K562 (cell line): ENCODE measurements around the gene ZSCAN12. TPM values are rescaled to one million over a fixed set of nuclear protein-coding genes. Genes with fewer than 3 reads are reported as not detected.

Experiments
- DDX20 ChIP-seq: fragments of 450-650 bp; IDR thresholded peaks from 2 replicates; pipeline ENCODE4 v1.6.1; 2016; ENCODE audit warnings: missing genetic modification characterization, low read depth, mild to moderate bottlenecking, missing compliant biosample characterization, moderate library complexity
- FOXJ2 ChIP-seq: fragments of 200-800 bp; sonication (Bioruptor generic); IDR thresholded peaks from 2 replicates; pipeline ENCODE4 v1.6.1; 2016; ENCODE audit warnings: missing genetic modification characterization, missing compliant biosample characterization
- SP2 ChIP-seq: IDR thresholded peaks from 2 replicates; pipeline ENCODE4 v1.6.1; 2011; ENCODE audit warnings: mild to moderate bottlenecking, low read depth, low read length, moderate library complexity; ENCODE audit not compliant: poor library complexity, severe bottlenecking; ENCODE audit errors: extremely low read depth
- TCF3 ChIP-seq: sonication (generic); formaldehyde crosslinking; IDR thresholded peaks from 2 replicates; pipeline ENCODE4 v1.4.0; 2020; ENCODE audit warnings: mild to moderate bottlenecking, missing genetic modification reagents
- ZNF174 ChIP-seq: fragments of 250-450 bp; sonication (Bioruptor Pico); IDR thresholded peaks from 2 replicates; pipeline ENCODE4 v1.4.0; 2020; ENCODE audit warnings: mild to moderate bottlenecking
- ZNF253 ChIP-seq: fragments of 250-450 bp; sonication (Bioruptor Pico); conservative IDR thresholded peaks from 2 replicates; pipeline ENCODE4 v1.6.1; 2021; ENCODE audit warnings: mild to moderate bottlenecking
- polyA plus RNA-seq, 8 experiments: library from polyadenylated mRNA; depleted of rRNA in 4 of 8; stranded (reverse) in 5 of 8; unstranded in 3 of 8; fragments of >200 nt; fragmentation: Nextera tagmentation in 2 of 8; fragmentation: Illumina TruSeq in 1 of 8; extraction: Ambion mirVana in 2 of 8; extraction: Trizol in 1 of 8; gene quantifications; 2 replicates each; pipeline versions ENCODE4 v1.2.1 to v1.2.3, GENCODE V29; 2011 to 2014; ENCODE audit warnings: inconsistent platforms in 1 of 8, missing spikeins in 1 of 8
- total RNA-seq, 7 experiments: library from RNA; depleted of rRNA in 6 of 7; stranded (reverse); fragments of >200 nt in 6 of 7; fragmentation: Illumina TruSeq in 2 of 7; extraction: Trizol in 2 of 7; gene quantifications; 2 replicates each; pipeline versions ENCODE4 v1.2.1 to v1.2.3, GENCODE V29; 2011 to 2021; ENCODE audit warnings: low replicate concordance in 1 of 7
- TF ChIP-seq, protein P1 (sequence below), 2 experiments: fragments of 450-650 bp; IDR thresholded peaks; 2 replicates each; pipeline ENCODE4 v1.6.1; 2016; ENCODE audit warnings: mild to moderate bottlenecking in 2 of 2, borderline replicate concordance in 1 of 2, low read depth in 1 of 2, moderate library complexity in 1 of 2
- TF ChIP-seq, protein P2 (sequence below): sonication (generic); formaldehyde crosslinking; IDR thresholded peaks from 2 replicates; pipeline ENCODE4 v1.4.0; 2020; ENCODE audit warnings: mild to moderate bottlenecking, missing genetic modification reagents
- TF ChIP-seq, protein P3 (sequence below): fragments of 450-650 bp; IDR thresholded peaks from 2 replicates; pipeline ENCODE4 v1.7.0; 2016; ENCODE audit warnings: borderline replicate concordance
- TF ChIP-seq, protein P4 (sequence below), 2 experiments: fragments of 450-650 bp; IDR thresholded peaks; 2 replicates each; pipeline ENCODE4 v1.6.1; 2016

The ZSCAN12 gene
- total and polyA plus RNA-seq, 9 of the 15 experiments (the other 6 are each of a cell fraction or from before 2014, with no cell fraction given) = 2.5 to 19.6 (median 12.5) TPM

DNA sequence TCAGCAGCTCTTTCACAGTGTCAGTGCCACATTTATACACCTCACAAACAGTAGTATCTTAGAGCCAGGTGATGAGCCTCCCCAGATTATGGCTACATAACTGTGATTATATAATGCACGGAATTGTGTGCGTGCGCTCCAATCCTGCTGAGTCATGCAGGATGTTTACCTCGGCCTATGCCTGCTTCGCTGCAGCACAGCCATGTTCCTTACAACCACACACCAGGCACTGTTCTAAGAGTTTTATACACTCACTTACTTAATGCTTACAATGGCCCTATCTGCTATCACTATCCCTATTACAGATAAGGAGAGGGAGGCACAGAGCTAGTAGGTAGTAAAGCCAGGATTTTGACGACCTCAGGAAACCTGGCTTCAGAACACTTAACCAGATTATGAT, 42.5 kb downstream of the ZSCAN12 start (continued):
- no peak for TF ChIP-seq TCF3 (CRISPR knock-in tag)
- TF ChIP-seq, protein P1, sequence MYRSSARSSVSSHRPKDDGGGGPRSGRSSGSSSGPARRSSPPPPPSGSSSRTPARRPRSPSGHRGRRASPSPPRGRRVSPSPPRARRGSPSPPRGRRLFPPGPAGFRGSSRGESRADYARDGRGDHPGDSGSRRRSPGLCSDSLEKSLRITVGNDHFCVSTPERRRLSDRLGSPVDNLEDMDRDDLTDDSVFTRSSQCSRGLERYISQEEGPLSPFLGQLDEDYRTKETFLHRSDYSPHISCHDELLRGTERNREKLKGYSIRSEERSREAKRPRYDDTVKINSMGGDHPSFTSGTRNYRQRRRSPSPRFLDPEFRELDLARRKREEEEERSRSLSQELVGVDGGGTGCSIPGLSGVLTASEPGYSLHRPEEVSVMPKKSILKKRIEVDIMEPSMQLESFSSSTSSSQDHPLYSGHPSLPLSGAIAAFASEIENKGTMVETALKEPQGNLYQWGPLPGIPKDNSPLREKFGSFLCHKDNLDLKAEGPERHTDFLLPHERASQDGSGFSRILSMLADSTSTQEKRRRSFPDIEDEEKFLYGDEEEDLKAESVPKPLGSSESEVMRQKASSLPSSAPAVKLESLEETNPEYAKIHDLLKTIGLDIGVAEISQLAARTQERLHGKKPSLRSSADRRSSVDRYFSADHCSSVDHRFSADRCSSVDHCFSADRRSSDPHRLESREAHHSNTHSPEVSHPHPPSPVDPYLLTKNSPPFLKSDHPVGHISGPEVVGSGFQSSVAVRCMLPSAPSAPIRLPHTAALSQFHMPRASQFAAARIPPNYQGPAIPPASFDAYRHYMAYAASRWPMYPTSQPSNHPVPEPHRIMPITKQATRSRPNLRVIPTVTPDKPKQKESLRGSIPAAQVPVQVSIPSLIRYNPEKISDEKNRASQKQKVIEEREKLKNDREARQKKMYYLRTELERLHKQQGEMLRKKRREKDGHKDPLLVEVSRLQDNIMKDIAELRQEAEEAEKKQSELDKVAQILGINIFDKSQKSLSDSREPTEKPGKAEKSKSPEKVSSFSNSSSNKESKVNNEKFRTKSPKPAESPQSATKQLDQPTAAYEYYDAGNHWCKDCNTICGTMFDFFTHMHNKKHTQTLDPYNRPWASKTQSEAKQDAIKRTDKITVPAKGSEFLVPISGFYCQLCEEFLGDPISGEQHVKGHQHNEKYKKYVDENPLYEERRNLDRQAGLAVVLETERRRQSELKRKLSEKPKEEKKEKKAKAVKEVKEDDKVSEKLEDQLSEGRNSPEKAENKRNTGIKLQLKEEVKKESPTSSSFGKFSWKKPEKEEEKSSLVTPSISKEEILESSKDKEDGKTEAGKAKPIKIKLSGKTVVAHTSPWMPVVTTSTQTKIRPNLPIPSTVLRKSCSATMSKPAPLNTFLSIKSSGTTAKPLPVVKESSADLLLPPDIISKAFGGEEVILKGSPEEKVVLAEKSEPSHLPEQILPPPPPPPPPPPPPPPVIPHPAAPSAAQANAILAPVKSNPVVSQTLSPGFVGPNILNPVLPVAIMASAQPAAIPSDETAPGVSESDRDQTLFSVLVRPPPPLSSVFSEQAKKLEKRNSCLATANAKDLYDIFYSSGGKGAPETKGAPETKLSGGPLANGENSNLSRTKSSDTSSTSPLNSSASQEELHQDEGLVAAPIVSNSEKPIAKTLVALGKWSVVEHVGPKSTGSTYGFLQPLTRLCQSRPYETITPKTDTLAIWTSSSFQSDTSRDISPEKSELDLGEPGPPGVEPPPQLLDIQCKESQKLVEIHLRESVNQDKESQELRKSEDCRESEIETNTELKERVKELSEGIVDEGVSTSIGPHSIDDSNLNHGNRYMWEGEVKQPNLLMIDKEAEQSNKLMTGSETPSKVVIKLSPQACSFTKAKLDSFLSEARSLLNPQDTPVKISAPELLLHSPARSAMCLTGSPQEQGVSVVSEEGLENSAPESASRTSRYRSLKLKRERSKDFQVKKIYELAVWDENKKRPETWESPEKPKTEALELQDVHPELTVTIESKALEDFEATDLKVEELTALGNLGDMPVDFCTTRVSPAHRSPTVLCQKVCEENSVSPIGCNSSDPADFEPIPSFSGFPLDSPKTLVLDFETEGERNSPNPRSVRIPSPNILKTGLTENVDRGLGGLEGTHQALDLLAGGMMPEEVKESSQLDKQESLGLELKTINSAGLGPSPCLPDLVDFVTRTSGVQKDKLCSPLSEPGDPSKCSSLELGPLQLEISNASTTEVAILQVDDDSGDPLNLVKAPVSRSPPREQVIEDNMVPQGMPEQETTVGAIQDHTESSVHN (IDR thresholded peaks at IDR 0.05; ENCODE audit: borderline replicate concordance in 1 of 2, low read depth in 1 of 2) = no peak
- no peak for TF ChIP-seq DDX20 (tag)
- TF ChIP-seq, protein P2, sequence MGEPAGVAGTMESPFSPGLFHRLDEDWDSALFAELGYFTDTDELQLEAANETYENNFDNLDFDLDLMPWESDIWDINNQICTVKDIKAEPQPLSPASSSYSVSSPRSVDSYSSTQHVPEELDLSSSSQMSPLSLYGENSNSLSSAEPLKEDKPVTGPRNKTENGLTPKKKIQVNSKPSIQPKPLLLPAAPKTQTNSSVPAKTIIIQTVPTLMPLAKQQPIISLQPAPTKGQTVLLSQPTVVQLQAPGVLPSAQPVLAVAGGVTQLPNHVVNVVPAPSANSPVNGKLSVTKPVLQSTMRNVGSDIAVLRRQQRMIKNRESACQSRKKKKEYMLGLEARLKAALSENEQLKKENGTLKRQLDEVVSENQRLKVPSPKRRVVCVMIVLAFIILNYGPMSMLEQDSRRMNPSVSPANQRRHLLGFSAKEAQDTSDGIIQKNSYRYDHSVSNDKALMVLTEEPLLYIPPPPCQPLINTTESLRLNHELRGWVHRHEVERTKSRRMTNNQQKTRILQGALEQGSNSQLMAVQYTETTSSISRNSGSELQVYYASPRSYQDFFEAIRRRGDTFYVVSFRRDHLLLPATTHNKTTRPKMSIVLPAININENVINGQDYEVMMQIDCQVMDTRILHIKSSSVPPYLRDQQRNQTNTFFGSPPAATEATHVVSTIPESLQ (CRISPR knock-in tag) = no peak
- TF ChIP-seq ZNF253 = no peak
- no peak for TF ChIP-seq FOXJ2
- TF ChIP-seq, protein P3, sequence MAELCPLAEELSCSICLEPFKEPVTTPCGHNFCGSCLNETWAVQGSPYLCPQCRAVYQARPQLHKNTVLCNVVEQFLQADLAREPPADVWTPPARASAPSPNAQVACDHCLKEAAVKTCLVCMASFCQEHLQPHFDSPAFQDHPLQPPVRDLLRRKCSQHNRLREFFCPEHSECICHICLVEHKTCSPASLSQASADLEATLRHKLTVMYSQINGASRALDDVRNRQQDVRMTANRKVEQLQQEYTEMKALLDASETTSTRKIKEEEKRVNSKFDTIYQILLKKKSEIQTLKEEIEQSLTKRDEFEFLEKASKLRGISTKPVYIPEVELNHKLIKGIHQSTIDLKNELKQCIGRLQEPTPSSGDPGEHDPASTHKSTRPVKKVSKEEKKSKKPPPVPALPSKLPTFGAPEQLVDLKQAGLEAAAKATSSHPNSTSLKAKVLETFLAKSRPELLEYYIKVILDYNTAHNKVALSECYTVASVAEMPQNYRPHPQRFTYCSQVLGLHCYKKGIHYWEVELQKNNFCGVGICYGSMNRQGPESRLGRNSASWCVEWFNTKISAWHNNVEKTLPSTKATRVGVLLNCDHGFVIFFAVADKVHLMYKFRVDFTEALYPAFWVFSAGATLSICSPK = no peak
- TF ChIP-seq SP2 = no peak
- no peak for TF ChIP-seq ZNF174 (CRISPR knock-in tag)
- TF ChIP-seq, protein P4, sequence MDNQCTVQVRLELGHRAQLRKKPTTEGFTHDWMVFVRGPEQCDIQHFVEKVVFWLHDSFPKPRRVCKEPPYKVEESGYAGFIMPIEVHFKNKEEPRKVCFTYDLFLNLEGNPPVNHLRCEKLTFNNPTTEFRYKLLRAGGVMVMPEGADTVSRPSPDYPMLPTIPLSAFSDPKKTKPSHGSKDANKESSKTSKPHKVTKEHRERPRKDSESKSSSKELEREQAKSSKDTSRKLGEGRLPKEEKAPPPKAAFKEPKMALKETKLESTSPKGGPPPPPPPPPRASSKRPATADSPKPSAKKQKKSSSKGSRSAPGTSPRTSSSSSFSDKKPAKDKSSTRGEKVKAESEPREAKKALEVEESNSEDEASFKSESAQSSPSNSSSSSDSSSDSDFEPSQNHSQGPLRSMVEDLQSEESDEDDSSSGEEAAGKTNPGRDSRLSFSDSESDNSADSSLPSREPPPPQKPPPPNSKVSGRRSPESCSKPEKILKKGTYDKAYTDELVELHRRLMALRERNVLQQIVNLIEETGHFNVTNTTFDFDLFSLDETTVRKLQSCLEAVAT (IDR thresholded peaks at IDR 0.05) = no peak
